ENCODE data around the gene ITGAD. TPM values are rescaled to one million over a fixed set of nuclear protein-coding genes. Genes with fewer than 3 reads are reported as not detected.

Gene ITGAD
- total and polyA plus RNA-seq, 2 experiments from 2014 or later: not detected

GRCh38 chr16:31351942-31352325 lies 41.2 kb upstream of the ITGAD start:
- H3K4me1 Mint-ChIP-seq: peaks cover 2% of the 10 kb centered on the region; the same call in 2 of the 3 replicates
- no peak overlapping the region for H3K4me2 ChIP-seq
- TF ChIP-seq POLR2AphosphoS5 (IDR thresholded peaks at IDR 0.05; ENCODE audit: low read depth) (no peak), ZNF462 (CRISPR knock-in tag; IDR thresholded peaks at IDR 0.05) (no peak), STAT1 (IDR thresholded peaks at IDR 0.05; ENCODE audit: unreplicated experiment) (no peak), ZNF114 (CRISPR knock-in tag; IDR thresholded peaks at IDR 0.05) (no peak), ZNF331 (CRISPR knock-in tag; IDR thresholded peaks at IDR 0.05; ENCODE audit: low read depth) (no peak), EZH2phosphoT487 (IDR thresholded peaks at IDR 0.05; ENCODE audit: unreplicated experiment) (no peak), NANOG (IDR thresholded peaks at IDR 0.05; ENCODE audit: borderline replicate concordance) (no peak), REST (IDR thresholded peaks at IDR 0.05; ENCODE audit: unreplicated experiment) (no peak), CREB1 (CRISPR knock-in tag; IDR thresholded peaks at IDR 0.05; ENCODE audit: low read depth) (no peak), EZH2 (IDR thresholded peaks at IDR 0.05; ENCODE audit: low read depth, unreplicated experiment) (no peak), CTCF (conservative IDR thresholded peaks at IDR 0.05; ENCODE audit: low read depth in 2 of 2) (no peak), ETS1 (IDR thresholded peaks at IDR 0.05) (no peak), JUNB (IDR thresholded peaks at IDR 0.05; ENCODE audit: unreplicated experiment) (no peak)
- no peaks in the 10 kb centered on the region for H4K20me1 ChIP-seq (replicated peaks; ENCODE audit: insufficient read depth)
- no peak overlapping the region for H3K4me3 Mint-ChIP-seq
- peaks cover 11% of the 10 kb centered on the region for H3K27me3 Mint-ChIP-seq (ENCODE audit: insufficient read depth, low read depth, poor library complexity)
- no peaks in the 10 kb centered on the region for H3K9me2 ChIP-seq (ENCODE audit: insufficient read depth)
- H3K36me3 ChIP-seq (ENCODE audit: insufficient read depth): no peaks in the 10 kb centered on the region
- H3F3A ChIP-seq (replicated peaks; ENCODE audit: low read depth): no peaks in the 10 kb centered on the region
- peaks cover 2% of the 10 kb centered on the region; the same call in 1 of the 3 replicates for H3K9me3 Mint-ChIP-seq
- H3K4me1 ChIP-seq (ENCODE audit: insufficient read depth): no peaks in the 10 kb centered on the region
- H3K79me2 ChIP-seq (replicated peaks; ENCODE audit: insufficient read depth): no peaks in the 10 kb centered on the region
- no peak overlapping the region for H3K27ac Mint-ChIP-seq
- DNase-seq (ENCODE audit: low spot score): no peak
- no peak overlapping the region for H2AFZ ChIP-seq
- H3K27ac ChIP-seq (ENCODE audit: low read depth): no peak overlapping the region
- no peaks in the 10 kb centered on the region for H3K27me3 ChIP-seq (ENCODE audit: insufficient read depth)
- ATAC-seq: no peak
- no peak overlapping the region for H3K4me3 ChIP-seq
- no peaks in the 10 kb centered on the region; the same call in 2 of the 3 replicates for H3K36me3 Mint-ChIP-seq (ENCODE audit: low read depth)

Measured in GM23338 (cell line).